H1 (cell line): ENCODE measurements around the gene ABCA2. TPM values are rescaled to one million over a fixed set of nuclear protein-coding genes. Genes with fewer than 3 reads are reported as not detected.

ENCODE experiments used
- NANOG ChIP-seq: IDR thresholded peaks from 2 replicates; pipeline ENCODE4 v1.6.1; 2011; ENCODE audit warnings: low read length, low read depth, mild to moderate bottlenecking, inconsistent platforms; ENCODE audit not compliant: insufficient read depth, poor library complexity, severe bottlenecking
- polyA plus RNA-seq, 7 experiments: library from polyadenylated mRNA; depleted of rRNA in 3 of 7; stranded (reverse) in 5 of 7; unstranded in 2 of 7; fragments of >200 nt in 5 of 7; fragments of 200-250 nt in 2 of 7; gene quantifications; 1 replicate in 5 of 7; 2 replicates in 1 of 7; 4 replicates in 1 of 7; pipeline versions ENCODE4 v1.2.1 to v1.2.3, GENCODE V29; 2011 to 2013; ENCODE audit warnings: missing spikeins in 2 of 7, mixed read lengths in 2 of 7
- total RNA-seq: library from RNA; stranded (reverse); fragmentation: NEBNext Ultra II Directional; extraction: Animal tissue kit (Norgen Biotek cat#: 25700); gene quantifications from 2 replicates; pipeline ENCODE4 v1.2.1, GENCODE V29; 2021

ABCA2 gene
- total and polyA plus RNA-seq, 2 of the 8 experiments (the other 6 are each of a cell fraction or from before 2014, with no cell fraction given), result 12.5 to 14.3 TPM

GRCh38 chr9:136957901-136958300 is 70.1 kb downstream of the ABCA2 start (continued):
- no peak for TF ChIP-seq NANOG
